GM12892 (cell line): ENCODE measurements around the gene ARHGEF19.

ENCODE experiments used
- POLR2A ChIP-seq: IDR thresholded peaks from 2 replicates; pipeline ENCODE4 v1.6.1; 2011; ENCODE audit warnings: low read depth, low read length, control low read depth
- POLR2AphosphoS5 ChIP-seq: IDR thresholded peaks from 2 replicates; pipeline ENCODE4 v1.6.1; 2011; ENCODE audit warnings: low read depth, low read length, control low read depth
- TAF1 ChIP-seq: IDR thresholded peaks from 2 replicates; pipeline ENCODE4 v1.6.1; 2011; ENCODE audit warnings: low read depth, mild to moderate bottlenecking, control low read depth, low read length, borderline replicate concordance

DNA sequence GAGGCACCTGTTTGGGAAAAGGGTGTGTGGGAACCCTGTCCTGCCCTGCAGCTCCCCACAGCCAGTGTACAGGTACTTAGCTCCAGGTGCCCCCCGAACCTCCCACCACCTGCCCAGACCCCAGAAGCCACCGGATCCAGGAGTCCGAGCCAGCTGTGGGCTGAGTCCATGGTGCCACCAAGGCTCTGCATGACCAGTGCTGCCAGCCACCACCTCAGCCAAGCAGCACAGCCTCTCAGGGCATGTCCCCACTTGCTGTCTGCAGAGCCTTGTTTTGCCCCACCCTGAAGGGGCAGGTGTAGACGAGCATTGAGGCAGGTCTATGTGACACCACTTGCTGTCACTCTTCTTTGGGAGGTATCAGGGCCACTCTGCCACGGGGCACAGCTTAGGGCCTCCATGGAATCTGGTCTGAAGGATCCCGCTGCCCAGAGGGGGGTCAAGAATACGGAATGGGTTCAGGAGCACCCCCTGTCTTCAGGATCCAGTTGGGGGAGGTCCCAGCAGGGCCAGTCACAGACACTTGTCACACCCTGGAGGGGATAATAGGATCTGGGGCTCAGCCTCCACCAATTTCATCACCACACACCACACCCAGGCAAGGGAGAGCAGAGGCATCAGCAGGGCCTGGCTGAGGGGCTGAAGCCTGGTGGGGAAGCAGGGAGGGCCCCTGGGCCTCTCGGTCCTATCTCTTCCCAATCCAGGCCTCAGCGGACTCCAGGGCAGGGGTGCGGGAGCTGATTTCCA lies 27.7 kb downstream of the ARHGEF19 start:
- TF ChIP-seq POLR2A (no peak), POLR2AphosphoS5 (no peak), TAF1 (no peak)
